NCI-H2171 (cell line): Measurements from ENCODE around the gene ZNF800.
A peak's percentile ranks its signal among the peaks of the same experiment; 100 is the strongest.
"Not testable (repeated sequence)": the region's sequence is repeated elsewhere in the genome, so short reads cannot be mapped to it uniquely, and the experiment has no call there.

Experiments
- DNase-seq: peaks from one replicate; lab custom pipeline; 2025; lab: John Stamatoyannopoulos, UW

Gene ZNF800, protein sequence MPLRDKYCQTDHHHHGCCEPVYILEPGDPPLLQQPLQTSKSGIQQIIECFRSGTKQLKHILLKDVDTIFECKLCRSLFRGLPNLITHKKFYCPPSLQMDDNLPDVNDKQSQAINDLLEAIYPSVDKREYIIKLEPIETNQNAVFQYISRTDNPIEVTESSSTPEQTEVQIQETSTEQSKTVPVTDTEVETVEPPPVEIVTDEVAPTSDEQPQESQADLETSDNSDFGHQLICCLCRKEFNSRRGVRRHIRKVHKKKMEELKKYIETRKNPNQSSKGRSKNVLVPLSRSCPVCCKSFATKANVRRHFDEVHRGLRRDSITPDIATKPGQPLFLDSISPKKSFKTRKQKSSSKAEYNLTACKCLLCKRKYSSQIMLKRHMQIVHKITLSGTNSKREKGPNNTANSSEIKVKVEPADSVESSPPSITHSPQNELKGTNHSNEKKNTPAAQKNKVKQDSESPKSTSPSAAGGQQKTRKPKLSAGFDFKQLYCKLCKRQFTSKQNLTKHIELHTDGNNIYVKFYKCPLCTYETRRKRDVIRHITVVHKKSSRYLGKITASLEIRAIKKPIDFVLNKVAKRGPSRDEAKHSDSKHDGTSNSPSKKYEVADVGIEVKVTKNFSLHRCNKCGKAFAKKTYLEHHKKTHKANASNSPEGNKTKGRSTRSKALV

DNA sequence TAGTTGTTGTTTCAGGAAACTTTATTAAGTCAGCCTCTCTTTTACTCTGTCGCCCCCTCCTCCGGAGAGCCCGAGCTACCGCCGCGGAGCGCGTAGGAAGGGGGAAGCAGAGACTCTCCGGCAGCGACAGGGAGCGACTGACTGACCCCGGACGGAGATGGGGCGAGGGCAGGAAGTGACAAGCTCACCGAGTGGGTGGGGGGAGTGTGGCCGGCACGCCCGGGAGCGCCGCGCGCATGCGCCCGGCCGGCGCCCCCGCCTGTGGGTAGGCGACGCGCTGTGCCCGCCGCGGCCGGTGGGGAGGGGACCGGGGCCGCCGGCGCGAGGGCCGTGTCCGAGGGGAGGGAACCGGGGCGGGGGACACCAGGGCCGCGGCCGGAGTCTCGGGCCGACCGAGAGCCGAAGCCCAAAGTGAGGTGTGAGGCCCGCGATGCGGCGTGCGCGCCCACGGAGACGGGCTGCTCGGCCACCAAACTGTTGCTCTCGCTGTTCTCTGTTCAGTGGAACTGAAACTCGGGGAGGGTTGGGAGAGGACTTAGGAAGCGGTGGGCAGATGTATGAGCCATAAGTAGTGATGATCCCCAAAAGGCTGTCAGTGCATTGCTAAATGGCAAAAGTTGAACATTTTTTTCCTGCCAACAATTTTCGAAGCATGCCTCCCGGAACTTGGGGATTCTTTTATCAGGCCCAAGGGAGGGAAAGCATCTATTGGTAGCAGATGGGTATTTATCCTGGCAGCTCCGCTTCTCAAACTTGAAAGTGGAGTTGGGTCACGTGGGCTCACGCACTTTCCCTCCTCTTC, at the start of gene ZNF800:
Gene ZNF800 (minus strand): TSS at position 143 of the 802 bp plus-strand sequence. CDS start 1,151 bp downstream, outside the sequence.
- peak; percentile 64 for DNase-seq

DNA sequence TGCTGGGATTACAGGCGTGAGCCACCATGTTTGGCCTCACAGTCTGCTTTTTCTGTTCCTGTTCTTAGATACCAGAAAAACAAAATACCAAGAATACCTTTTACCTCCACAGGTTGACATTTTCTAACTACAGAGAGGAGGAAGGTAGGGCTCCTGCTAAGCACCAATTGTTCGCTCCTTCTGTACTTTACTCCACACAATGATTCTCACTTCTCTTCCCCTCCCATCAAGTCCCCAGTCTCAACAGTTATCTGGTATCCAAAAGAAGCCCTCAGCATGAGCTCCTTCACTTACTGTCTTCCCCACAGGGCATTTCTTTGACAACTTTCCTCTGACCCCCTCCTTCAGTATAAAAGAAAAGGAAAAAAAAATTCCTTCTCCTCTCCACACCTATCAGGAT, 47.7 kb upstream of the ZNF800 start:
- no peak for DNase-seq

DNA sequence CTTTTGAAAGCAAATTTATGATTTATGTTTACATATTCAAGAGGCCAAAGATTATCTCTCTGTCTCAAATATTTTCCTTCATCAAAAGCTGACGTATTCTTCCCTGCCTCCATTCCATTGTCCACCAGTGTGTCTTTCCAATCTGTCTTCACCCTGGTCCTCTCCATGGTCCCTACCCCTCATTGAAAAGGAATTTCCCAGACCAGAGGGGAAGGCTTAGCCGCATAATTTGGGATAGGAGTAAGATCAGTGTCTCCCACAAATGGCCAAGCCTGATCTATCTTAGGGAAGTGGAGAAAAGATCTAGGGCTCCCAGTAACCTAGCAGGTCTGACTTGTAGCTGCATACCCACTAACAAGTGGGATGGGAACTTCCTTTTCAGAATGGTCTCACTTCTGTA, 46.3 kb upstream of the ZNF800 start:
- DNase-seq, result no peak

DNA sequence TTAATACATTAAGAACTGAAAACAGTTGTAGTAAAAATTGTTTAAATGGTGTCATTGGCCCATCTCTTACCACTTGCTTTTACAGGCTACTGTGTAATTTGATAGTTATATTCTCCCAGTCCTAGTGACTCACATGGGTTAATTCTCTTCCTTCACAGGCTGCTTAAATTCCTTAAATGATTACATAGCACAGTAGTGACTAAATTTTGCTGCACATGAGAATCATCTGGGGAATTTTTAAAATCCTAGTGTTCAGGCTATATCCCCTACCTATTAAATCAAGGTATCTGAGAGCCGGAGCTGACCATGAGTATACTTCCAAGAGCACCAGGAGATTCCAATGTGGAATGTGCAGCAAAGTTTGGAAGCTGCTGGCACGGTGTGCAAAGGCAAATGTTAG, 45.3 kb upstream of the ZNF800 start:
- DNase-seq, result no peak

DNA sequence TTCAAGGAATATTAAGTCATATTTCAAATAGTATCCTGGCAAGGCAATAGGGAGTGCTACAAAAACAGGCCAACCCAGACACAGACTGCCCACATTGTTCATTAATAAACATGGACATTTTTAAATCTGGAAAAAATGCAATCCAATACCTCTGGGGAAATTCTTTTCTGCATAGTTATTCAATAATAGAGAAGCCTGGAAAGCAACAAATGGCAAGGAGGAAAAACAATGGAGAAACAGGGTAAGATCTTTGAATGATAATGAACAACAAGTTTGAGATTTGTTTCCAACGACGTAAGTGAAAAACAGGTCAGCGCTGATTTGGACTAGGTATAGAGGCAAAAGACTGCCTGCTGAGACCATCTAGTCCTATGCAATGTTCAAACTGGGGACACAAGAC, 44.7 kb upstream of the ZNF800 start:
- no peak for DNase-seq

DNA sequence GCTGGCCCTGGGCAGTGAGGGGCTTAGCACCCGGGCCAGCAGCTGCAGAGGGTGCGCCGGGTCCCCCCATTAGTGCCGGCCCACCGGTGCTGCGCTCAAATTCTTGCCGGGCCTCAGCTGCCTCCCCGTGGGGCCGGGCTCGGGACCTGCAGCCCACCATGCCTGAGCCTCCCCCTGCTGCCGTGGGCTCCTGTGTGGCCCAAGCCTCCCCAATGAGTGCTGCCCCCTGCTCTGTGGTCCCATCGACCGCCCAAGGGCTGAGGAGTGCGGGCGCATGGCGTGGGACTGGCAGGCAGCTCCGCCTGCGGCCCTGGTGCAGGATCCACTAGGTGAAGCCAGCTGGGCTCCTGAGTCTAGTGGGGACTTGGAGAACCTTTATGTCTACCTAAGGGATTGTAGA, 36.8 kb upstream of the ZNF800 start:
- DNase-seq, result not testable (repeated sequence)

DNA sequence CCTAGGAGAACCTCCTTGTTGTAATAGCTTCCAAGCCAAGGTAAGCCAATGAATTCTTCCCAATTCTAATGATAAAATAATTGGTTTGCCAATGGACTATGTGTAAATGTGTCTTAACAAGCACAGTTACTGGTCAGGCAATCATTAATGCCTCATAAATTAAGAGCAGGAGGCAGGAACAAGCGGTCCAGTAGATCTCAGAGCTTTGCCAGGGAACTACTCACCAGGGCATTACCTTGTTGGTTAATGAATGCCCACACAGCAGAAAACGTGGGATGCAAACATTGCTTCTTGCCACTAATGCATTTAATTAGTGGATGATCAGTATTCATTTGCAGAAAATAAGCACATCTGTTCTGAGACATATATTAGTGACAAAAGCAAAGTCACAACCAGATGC, 26.7 kb upstream of the ZNF800 start:
- no peak for DNase-seq

DNA sequence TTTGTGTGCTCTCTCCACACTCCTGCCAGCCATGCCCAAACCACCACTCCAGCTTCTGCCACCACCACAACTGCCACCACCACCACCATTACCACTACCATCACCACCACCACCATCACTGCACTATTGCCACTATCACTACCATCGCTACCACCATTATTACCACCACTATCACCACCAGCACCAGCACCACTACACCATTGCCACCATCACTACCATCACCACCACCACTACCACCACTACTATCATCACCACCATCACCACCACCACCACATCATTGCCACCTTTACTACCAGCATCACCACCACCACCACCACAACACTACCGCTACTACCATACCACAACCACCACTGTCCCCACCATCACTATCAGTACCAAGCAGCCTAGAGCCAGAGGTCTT, 26.0 kb upstream of the ZNF800 start:
- no peak for DNase-seq

DNA sequence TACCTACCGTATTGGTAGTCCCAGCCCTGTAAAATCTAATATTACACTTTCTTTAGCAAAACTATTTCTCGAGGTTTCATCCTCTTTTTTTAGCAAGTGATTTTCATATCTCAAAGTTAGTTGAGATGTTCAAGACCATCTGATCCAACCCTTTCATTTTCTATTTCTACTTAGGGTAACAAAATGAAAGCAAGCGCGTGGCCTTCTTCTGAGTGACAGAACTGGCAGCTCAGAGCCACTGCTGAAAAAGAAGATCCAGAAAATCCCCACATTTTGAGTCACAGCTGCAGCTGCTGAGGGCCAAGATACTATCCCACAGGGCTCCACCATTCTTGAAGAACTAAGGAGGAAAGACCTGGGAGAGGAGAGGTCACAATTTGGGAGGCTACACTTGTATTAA, 24.8 kb upstream of the ZNF800 start:
- DNase-seq, result no peak

DNA sequence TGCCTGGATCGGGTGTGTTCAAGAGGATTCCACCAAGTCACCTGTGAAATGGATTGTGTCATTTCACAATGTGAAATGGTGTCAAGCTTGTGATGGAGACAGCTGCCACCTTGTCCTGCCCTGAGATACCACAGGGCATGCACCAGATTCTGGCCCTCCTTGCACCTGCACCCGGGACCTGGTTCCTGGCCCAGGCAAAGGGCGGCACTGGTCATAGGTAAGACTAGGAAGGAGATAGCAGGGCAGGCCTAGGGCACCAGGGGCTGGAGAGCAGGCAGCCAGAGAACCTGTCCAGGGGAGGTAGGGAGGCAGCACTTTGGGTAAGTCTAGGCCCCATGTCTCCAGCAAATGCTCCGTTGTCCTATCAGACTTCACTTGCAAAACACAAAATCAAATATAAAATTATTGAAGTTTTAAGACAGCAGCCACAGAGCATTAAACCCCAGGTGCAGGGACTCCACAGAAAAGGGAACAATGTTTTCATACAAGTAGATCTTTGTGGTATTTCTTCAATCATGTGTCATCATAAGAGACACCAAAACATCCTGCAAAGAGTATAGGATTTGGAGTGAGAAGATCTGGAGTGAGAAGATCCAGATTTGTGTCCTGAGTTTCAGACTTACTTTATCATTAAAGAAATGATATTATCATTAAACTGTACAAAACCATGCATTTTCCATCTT, 22.7 kb upstream of the ZNF800 start:
- DNase-seq, result no peak

DNA sequence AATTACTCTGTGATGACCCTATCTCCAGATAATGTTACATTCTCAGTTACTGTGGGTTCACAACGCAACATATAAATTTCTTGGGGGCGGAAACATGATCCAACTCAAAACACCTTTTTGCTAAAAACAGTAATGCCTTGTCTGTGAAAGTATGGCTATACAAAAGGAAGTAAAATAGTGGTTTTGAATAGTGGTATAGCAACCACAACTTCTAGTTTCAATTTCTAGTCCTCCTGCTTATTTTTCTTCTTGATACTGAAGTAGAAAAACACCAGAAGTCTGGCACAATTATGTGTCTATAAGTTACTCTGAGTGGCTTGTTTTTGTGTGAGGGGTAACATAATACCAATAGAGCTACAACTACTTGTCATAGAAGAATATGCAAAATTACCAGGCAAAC, 21.5 kb upstream of the ZNF800 start:
- DNase-seq, result no peak

DNA sequence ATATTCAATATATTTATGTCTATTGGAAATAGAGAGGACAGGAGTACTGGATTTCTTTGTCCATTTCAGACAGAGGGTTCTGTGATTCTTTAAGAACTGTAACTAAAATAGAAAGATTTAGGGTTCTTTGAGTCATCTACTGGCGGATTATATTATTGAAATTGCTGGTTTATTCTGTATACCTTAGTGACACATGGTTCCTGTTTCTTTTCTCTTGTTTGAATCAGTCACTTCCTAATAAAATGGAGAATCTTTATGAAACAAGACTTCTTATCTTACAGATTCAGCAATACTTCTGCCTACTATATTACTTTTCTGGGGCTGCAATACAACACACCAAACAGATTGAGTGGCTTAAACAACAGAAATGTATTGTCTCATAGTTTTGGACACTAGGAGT, 20.8 kb upstream of the ZNF800 start:
- no peak for DNase-seq

DNA sequence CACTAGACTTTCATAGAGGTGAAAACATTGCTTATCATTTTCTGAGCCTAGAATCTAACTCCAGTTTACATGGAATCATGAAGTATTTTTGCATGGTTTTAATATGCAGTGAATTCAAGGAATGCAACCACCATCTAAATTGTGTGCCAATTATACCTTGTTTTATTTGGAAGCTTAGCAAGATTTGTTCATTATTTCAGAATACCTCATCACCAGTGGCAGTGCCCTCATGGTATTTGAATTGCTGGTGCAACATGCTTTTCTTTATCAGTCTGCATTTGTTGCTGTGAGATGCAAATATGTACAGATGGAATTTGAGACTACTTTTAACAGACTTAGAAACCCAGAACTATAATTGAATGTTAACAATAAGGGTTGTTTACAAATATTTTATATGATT, 18.7 kb upstream of the ZNF800 start:
- DNase-seq, result no peak

DNA sequence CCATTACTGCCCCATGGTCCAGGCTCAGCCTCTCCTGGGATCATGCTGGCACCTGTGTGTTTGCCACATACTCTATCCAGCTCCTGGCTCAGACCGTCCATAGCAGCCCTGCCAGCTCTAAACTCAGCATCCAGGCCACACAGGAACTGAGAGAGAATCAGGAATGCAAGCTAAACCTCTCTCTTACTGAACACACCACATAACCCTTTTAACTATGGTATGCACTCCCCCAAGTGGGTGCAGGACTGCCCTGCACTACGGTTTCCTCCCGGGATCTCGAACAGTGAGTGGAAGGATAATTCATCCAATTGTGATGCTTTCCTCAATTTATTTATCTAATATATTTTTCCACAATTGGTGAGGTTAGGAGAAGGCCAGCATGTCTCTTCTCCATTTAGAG, 17.1 kb upstream of the ZNF800 start:
- DNase-seq, result no peak

DNA sequence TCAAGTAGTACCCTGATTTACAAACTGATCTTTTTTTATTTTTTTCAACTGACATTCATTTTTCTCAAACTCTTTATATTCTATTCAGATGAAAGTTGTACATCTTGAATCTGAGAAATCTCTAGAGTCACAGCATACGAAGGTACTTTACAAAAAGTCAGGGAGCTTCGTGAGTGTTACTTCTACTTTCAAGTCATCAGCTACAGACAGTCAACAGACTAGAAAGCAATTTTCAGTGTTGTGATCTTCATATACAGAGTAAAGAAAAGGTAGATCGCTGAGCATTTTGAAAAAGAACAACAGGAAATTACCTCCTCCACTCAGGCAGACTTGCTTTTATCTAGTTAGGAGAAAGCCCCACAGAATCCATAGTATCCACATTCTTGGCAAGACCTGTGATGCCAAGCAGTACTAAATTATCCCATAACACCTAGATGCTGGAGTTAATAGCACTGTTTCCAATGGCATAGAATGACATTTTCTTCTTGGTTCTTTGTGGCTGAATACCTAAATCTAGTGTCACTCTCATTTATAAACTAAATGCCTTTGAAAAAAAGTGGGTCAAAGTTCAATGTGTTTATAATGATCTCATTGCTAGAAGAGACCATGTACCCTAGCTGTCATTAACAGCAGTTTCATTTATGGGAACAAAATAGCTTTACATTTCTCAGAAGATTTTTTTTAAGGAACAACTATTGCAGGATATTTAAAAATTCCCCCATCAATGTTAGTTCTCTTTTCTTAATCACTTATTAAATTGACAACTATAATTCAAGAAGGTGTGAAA, 12.0 kb upstream of the ZNF800 start:
- DNase-seq, result no peak

DNA sequence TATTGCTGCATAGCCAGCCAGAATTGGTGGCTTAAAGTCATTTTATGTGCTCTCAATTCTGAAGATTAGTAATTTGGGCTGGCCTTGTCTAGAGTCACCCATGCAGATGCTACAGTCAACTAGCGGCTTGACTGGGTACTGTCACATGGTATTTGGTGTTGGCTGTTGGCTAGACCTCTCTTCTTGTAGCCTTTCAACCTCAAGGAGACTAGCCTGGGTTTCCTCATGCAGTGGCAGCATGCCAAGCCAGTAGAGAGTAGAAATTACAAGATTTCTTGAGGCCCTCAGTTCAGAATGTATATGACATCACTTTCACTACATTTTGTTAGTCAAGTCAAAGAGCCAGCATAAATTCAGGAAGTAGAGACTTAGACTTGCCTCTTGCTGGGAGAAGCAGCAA, 3.7 kb upstream of the ZNF800 start:
- DNase-seq, result no peak

DNA sequence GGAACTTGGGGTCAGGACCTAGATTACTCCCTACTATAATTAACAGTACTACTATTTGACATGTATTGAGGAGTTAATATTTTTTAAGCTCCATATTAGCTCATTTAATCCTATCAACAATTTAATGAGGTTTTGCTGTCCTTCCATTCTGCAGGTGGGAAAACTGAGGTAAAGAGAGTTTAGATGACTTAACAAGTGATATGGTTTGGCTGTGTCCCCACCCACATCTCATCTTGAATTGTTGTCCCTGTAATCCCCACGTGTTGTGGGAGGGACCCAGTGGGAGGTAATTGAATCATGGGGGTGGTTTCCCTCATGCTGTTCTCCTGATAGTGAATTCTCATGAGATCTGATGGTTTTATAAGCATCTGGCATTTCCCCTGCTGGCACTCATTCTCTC, 2.6 kb upstream of the ZNF800 start:
- not testable (repeated sequence) for DNase-seq

DNA sequence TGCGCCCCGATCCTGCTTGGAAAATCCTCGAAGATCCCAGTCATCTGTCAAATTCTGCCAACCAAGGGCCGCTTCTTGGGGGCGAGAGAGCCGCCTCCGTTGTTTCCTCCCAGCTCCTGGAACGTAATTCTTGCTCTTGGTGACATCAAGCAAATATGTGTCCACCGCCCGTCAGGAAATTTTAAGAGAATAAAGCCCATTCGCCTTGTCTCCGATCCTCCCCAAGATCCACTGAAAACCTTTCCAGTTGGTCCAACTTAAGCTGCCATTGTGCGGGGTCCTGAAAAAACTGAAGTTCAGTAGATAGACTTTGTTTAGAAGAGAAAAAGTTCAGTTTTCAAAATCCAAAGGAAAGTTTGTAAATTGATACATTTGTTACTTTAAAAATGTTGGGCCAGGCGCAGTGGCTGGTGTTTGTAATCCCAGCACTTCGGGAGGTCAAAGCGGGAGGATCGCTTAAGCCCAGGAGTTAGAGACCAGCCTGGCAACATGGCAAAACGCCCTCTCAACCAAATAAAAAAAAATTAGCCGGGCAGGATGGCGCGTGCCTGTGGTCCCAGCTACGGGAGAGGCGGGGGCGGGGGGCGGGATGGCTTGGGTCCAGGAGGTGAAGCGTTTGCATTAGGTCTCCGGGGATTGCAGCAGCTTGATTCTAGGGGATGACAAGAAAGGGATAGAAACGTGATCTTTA, 1.0 kb upstream of the ZNF800 start:
- peak; percentile 84 for DNase-seq

DNA sequence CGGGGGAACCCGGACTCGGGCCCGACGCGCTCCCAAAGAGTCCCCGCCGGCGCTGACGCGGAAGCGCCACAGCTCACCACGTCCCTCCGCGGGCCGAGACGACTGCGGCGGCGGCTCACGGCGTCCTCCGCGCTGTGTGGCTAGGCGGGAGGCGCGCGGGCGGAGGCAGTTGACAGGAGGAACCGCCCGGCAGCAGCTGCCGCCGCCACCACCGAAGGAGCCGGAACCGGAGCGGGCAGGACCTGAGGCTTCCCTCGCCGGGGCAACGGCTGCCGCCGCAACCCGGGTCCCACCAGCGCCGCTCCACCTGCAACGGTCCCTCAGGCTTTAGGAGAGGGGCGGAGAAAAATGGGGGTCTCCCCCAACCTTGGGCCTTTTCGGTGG, 334 bp downstream of the ZNF800 start:
- peak; percentile 36 for DNase-seq

DNA sequence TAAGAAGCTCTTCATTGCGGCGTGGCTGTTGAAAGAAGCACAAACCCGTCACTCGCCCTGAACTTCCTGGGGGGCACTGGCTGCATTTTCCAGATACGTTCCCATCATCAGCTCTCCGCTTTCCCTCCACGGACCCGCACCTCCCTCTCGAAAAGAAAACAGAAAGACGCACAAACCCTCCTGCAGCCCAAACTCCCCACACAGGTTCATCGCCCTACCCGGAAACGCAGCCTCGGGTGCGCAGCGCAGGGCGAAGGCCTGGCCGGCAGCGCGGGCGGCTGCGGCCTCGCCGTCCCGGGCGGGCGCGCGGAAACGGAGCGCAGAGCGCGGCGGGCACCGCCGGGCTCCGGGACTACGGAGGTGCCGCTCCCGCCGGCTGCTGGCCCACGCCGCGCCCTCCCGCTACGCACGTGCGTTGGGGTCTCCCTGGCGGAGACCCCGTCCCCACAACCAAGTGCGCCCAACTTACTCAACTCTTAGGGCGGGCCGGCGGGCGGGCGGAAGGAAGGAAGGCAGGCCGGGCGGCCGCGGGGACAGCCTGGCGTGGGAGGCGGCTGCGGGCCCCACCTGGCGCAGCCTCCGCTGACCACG, 822 bp downstream of the ZNF800 start:
- DNase-seq, result no peak
